ENCODE results near the gene OTUD1.

The OTUD1 gene

DNA sequence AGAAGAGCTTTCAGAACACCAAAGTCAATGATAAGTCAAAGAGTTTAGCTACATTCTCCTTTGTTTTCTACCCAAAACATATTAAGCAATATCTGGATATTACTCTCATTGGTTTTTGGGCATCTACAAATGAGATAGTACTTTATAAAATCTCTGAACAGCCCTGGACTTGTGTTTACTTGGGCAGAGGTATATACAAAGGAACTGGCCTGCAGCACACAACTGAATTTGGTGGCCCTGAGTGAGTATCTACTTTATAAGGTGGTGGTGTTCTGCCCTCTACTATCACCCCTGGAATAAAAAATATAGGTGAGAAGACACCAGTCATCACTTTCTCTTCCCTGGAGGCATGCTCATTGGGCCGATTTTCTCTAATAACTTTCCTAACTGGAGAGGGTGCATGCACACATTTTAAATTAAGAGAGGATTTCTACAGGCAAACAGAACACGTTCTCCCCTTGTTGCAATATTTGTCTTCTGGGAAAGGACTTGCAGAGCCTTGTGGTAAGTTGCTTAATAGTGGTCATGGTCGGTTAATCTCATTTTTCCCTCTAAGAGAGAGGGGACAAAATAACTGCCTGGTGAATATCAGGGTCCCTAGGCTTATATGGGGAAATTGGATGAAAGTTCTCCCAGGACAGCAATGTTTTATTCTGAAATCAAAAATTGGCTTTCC, 41.1 kb downstream of the OTUD1 start:
- no peak for DNase-seq (ENCODE audit: extremely low spot score)
- ChIA-PET CTCF (no interaction called here), POLR2A (no interaction called here)
- TF ChIP-seq NFRKB (IDR thresholded peaks at IDR 0.05): no peak
- no peak for TF ChIP-seq ZNF384 (IDR thresholded peaks at IDR 0.05)
- TF ChIP-seq BHLHE40 (IDR thresholded peaks at IDR 0.05; ENCODE audit: borderline replicate concordance): no peak
- no peak for TF ChIP-seq HDGF (IDR thresholded peaks at IDR 0.05; ENCODE audit: borderline replicate concordance)
- no peak for TF ChIP-seq CTBP1 (IDR thresholded peaks at IDR 0.05; ENCODE audit: borderline replicate concordance)
- TF ChIP-seq SP1 (IDR thresholded peaks at IDR 0.05): no peak
- TF ChIP-seq FOXM1 (IDR thresholded peaks at IDR 0.05; ENCODE audit: borderline replicate concordance): no peak
- TF ChIP-seq, protein P1, sequence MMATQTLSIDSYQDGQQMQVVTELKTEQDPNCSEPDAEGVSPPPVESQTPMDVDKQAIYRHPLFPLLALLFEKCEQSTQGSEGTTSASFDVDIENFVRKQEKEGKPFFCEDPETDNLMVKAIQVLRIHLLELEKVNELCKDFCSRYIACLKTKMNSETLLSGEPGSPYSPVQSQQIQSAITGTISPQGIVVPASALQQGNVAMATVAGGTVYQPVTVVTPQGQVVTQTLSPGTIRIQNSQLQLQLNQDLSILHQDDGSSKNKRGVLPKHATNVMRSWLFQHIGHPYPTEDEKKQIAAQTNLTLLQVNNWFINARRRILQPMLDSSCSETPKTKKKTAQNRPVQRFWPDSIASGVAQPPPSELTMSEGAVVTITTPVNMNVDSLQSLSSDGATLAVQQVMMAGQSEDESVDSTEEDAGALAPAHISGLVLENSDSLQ (IDR thresholded peaks at IDR 0.05): no peak
- no peak for TF ChIP-seq FOXK2 (IDR thresholded peaks at IDR 0.05)
- no peak for TF ChIP-seq ELF4 (IDR thresholded peaks at IDR 0.05)

DNA sequence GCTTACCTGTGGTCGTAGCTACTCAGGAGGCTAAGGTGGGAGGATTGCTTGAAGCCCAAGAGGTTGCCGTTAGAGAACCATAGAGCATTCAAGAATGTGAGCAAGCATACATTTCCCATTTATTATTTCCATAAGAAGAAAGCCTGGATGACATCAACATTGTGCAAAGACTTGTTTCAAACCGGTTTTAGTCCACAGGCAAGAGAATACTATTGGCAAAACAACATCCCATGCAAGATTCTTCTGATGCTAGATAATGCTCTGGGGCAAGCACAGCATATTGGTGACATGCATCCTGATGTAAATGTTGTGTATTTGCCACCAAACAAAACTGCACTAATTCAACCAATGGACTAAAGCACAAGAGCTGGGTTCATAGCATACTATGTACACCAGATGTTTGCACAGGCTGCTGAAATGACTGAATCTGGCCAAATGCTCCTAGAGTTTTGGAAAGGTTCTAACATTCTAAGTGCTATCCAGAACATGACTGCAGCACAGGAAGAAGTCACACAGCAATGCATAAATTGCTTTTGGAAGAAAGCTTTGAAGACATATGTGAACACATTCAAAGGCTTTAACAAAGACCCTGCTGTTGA, 42.6 kb downstream of the OTUD1 start:
- no peak for DNase-seq (ENCODE audit: extremely low spot score)
- POLR2A ChIA-PET: no interaction called here
- TF ChIP-seq FOXK2 (IDR thresholded peaks at IDR 0.05) (no peak), SP1 (IDR thresholded peaks at IDR 0.05) (no peak), ARNT (IDR thresholded peaks at IDR 0.05) (no peak), ZNF384 (IDR thresholded peaks at IDR 0.05) (no peak), SUZ12 (IDR thresholded peaks at IDR 0.05) (no peak), LEF1 (IDR thresholded peaks at IDR 0.05; ENCODE audit: borderline replicate concordance) (no peak), ELF4 (IDR thresholded peaks at IDR 0.05) (no peak), HDGF (IDR thresholded peaks at IDR 0.05; ENCODE audit: borderline replicate concordance) (no peak), L3MBTL2 (conservative IDR thresholded peaks at IDR 0.05) (no peak), FOXA1 (IDR thresholded peaks at IDR 0.05) (no peak), CTBP1 (IDR thresholded peaks at IDR 0.05; ENCODE audit: borderline replicate concordance) (no peak), BHLHE40 (IDR thresholded peaks at IDR 0.05; ENCODE audit: borderline replicate concordance) (no peak), TARDBP (IDR thresholded peaks at IDR 0.05) (no peak), NFRKB (IDR thresholded peaks at IDR 0.05) (no peak), FOXM1 (IDR thresholded peaks at IDR 0.05; ENCODE audit: borderline replicate concordance) (no peak)
- TF ChIP-seq, protein P1 (IDR thresholded peaks at IDR 0.05): no peak
- CTCF ChIA-PET: no interaction called here

DNA sequence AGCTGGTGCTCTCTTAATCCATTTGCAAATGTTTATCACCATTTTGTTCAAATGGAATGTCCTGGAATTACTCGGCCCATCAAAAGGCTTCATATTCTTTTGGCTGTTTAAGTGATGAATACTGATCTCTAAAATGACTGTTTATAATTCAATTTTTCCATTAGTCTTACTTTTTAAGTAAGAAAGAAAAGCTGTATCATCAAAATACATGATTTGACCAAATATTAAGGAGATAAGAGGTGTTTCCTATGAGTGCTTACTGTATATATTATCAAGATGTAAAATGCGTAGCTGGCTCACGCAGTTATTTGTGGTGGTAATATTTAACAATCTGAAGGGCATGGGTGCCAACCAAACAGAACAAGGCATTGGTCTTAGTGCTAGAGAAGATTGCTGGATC, 51.2 kb downstream of the OTUD1 start:
- TF ChIP-seq HDGF (IDR thresholded peaks at IDR 0.05; ENCODE audit: borderline replicate concordance): no peak
- POLR2A ChIA-PET: no interaction called here
- DNase-seq (ENCODE audit: extremely low spot score): no peak
- CTCF ChIA-PET: no interaction called here
